ENCODE results near the gene FAM135A.

Gene FAM135A

GRCh38 chr6:70413114-70413991, at the start of gene FAM135A:
Gene FAM135A (plus strand): TSS chr6:70413508. CDS start chr6:70428343, 14,835 bp downstream.
- peak; percentile 95 for DNase-seq (ENCODE audit: low read depth, low spot score)
- H3K27ac ChIP-seq: peak within 1 kb of the TSS; percentile 46

DNA sequence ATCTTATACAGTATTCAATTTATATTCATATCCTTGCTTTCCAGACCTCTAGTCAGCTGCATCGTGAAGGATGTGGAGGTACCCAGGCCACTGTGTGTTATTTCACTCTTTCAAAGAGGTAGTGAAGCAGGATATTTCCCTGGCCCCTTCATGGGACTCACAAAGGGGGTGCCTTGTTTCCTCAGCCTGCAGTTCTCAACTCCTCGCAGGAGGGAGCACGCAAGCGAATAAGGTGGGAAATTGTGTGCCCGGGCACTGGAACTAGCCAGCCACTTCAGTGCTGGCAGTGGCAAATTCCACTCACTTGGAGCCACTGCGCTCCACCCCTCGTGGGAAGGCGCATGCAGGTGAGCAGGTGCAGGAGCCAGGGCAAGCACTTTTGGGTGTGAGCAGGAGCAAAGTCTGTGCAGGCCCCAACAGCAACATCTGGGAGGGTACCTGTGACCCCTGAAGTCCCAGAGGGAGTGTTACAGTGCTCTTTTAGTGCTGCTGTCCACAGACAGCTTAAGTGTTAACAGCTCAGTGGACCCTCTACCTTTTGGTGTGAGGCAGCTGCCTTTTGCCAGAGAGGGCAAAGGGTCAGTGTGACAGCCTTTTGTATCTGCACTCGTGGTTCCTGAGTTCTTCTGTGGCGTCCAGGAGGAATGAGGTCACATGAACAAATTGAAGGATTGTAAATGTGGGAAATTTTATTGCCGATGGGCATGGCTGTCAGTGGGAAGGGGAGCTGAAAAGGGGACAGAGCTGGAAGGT, 49.4 kb upstream of the FAM135A start:
- no peak for DNase-seq (ENCODE audit: low read depth, low spot score)
- no peak overlapping the region for H3K27ac ChIP-seq

- peak; percentile 14 for DNase-seq (ENCODE audit: low read depth, low spot score)
- H3K27ac ChIP-seq: no peak overlapping the region
Measured at GRCh38 chr6:70369332-70369950, 43.9 kb upstream of the FAM135A start.

DNA sequence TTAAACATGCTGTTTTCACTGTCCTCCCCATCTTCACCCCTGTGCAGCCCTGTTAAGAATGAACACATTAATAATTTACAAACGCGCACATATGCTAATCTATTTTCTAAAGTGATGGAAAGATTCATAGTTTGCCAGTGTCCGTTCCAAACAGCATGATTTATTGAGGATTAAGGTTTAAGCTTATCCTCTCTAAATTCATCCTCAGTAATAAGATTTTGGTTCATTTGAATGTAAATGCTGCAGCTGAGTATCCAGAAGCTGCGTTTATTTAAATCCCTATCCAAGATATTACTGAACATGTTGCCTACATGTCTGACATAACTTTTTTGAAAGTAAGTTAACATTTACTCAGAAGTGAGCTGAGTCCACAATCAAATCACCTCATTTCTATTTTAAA, 42.8 kb upstream of the FAM135A start:
- DNase-seq (ENCODE audit: low read depth, low spot score): no peak
- no peak overlapping the region for H3K27ac ChIP-seq

- DNase-seq (ENCODE audit: low read depth, low spot score): peak; percentile 74
- no peak overlapping the region for H3K27ac ChIP-seq
Measured at GRCh38 chr6:70371454-70372105, 41.7 kb upstream of the FAM135A start.

DNA sequence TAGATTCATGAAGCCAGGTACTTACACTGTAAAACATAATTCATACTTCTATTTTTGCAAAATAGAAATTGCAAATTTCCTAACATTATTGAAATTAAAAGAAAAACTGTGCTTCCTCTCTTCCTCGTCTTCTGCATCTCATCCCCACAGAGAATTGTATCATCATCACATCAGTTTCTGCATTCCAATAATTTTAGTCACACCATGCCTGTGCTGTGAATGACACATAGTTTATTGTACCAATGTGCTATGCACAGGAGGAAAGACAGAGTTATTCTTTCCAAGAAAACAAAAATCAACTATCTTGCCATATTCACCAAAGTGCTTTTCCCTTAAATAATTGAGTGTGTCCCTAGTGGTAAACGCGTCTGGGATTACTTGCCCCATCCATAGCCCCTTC, 38.1 kb upstream of the FAM135A start:
- no peak for DNase-seq (ENCODE audit: low read depth, low spot score)
- H3K27ac ChIP-seq: peak overlapping the region; percentile 27

DNA sequence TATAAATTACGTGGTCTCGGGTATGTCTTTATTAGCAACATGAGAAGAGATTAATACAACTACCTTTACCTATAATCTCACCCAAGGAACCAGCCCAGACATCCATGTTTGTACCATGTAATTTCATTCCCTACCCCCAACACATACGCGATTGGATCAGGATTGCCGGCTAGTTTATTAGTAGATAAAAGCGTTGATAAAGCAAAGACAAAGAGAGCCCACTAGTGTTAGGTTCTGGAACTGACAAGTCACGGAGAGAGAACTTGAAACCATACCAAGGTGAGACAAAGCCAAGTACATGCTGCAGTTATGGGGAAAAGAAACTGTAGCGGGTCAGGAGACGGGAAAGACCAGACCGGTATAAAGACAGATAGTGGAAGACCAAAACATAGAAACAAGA, 37.4 kb upstream of the FAM135A start:
- no peak for DNase-seq (ENCODE audit: low read depth, low spot score)
- H3K27ac ChIP-seq: peak overlapping the region; percentile 27

DNA sequence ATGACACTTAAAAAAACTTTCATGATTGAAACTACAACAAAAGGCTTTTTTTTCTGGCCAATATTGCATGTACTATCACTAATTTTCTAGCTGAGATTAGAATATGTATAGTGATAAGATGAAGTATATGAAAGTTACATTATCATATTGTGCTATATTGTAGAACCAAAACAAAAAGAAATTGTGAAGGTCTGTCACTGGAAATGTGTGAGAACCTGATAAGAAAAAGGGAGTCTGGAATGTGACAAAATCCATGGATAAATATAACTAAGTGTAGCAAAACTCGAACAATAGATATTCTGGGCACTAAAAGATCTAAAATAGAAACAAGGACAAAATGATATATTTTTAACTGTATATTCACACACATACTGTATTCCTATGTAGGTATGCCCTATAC, 36.7 kb upstream of the FAM135A start:
- no peak overlapping the region for H3K27ac ChIP-seq
- DNase-seq (ENCODE audit: low read depth, low spot score): no peak

- DNase-seq (ENCODE audit: low read depth, low spot score): no peak
- no peak overlapping the region for H3K27ac ChIP-seq
Measured at GRCh38 chr6:70377372-70377771, 35.9 kb upstream of the FAM135A start.

DNA sequence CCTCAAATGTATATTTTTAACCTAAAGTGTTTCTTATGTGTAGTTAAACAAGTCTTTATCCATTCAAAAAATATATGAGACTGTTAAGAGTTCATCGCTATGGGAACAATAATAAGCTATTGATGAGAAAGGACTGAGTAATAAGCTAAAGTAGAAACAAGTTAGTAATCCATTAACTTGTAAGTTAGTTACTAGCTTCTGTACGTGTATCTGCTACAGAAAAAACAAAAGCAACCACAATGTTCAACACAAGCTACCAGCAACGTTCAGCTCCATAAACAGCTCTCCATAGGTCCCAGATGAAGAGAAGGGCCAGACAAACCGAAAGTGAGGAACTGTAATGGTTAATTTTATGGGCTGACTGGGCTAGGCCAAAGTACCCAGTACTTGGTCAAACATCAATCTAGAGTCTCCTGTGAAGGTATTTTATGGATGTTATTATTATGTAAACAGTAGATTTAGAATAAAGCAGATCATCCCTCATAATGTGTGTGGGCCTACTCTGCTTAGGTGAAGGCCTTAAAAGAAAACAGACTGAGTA, 33.8 kb upstream of the FAM135A start:
- DNase-seq (ENCODE audit: low read depth, low spot score): no peak
- no peak overlapping the region for H3K27ac ChIP-seq

- H3K27ac ChIP-seq: no peak overlapping the region
- no peak for DNase-seq (ENCODE audit: low read depth, low spot score)
Measured at GRCh38 chr6:70380252-70380651, 33.1 kb upstream of the FAM135A start.

DNA sequence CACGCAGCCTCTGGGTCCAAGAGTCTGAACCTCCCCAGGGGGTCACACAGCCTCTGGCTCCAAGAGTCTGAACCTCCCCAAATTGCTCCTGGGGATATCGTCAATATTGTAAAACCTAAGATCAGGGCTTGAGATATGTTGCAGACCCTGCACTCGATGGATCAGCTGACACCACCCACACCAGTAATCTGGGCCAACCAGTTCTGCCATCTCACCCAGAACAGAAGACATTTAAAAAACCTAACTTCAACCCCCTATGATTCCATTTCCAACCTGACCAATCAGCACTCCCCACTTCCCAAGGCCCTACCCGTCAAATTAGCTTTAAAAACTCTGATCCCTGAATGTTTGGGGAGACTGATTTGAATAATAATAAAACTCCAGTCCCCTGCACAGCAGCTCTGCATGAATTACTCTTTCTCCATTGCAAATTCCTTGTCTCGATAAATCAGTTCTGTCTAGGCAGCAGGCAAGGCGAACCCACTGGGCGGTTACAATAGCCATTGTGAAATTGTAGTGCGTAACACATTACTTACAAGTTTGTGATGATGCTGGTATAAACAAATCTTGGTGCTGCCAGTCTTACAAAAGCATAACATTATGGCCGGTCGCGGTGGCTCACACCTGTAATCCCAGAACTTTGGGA, 32.4 kb upstream of the FAM135A start:
- no peak overlapping the region for H3K27ac ChIP-seq
- DNase-seq (ENCODE audit: low read depth, low spot score): no peak

- DNase-seq (ENCODE audit: low read depth, low spot score): no peak
- no peak overlapping the region for H3K27ac ChIP-seq
Measured at GRCh38 chr6:70381417-70381782, 31.9 kb upstream of the FAM135A start.

- DNase-seq (ENCODE audit: low read depth, low spot score): no peak
- H3K27ac ChIP-seq: no peak overlapping the region
Measured at GRCh38 chr6:70385901-70386300, 27.4 kb upstream of the FAM135A start.

- no peak overlapping the region for H3K27ac ChIP-seq
- no peak for DNase-seq (ENCODE audit: low read depth, low spot score)
Measured at GRCh38 chr6:70388814-70389213, 24.5 kb upstream of the FAM135A start.

- no peak for DNase-seq (ENCODE audit: low read depth, low spot score)
- no peak overlapping the region for H3K27ac ChIP-seq
Measured at GRCh38 chr6:70389261-70389660, 24.0 kb upstream of the FAM135A start.

DNA sequence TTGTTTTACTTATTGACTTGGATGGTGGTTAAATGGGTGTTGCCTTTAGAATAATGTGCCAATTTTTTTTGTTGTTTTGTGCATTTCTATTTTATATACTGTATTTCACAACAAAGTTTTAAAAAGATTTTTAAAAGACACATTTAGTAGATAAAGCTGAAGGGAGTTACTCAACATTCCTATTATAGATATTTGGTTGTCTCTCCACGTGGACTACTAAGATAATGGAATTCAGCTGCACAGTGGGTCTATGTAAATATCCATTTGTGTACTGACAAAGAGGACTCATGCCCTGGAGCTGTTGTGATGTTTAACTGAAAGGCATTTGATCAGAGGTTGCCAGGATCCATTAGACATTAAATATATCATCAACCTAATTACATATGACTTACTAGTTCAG, 23.2 kb upstream of the FAM135A start:
- H3K27ac ChIP-seq: no peak overlapping the region

GRCh38 chr6:70391492-70391891, 21.8 kb upstream of the FAM135A start:
- no peak for DNase-seq (ENCODE audit: low read depth, low spot score)

More for the DNA sequence above, 23.2 kb upstream of the FAM135A start:
- DNase-seq (ENCODE audit: low read depth, low spot score): no peak

DNA sequence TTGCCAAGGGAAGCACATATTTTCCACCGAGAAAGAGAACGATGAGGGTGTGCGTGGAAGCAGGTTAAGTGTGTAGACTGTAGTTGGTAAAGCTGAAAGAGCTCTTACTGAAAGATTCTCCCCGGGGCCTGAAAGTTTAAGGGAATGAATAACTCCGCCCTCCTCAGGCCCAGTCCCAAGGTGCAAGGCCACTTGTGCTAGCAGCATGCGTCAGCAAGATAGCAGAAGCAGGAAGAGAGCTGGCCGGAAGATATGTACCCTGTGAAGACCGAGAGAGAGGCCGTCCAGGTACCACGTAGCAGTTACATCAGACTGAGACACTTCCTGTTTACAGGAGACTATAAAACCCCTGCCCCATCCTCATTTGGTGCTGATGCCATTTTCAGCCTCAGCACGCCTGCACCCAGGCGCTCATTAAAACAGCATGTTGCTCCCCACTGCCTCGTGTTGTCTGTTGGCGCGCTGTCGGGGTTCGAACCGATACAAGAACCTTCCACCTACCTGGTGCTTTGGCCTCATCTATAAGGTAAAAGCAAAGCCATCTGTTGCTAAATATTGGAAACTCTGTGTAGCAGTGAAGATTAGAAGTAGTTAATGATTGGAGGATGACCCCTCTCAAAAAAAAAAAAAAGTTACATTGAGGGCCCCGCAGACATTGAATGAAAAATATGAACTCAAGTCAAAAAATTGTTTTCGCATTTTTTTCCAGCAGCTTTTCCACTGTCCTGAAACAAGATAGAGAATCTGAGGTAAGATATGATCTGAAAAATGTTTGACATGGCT, 18.6 kb upstream of the FAM135A start:
- no peak for DNase-seq (ENCODE audit: low read depth, low spot score)
- H3K27ac ChIP-seq: no peak overlapping the region

More at GRCh38 chr6:70391492-70391891, 21.8 kb upstream of the FAM135A start:
- H3K27ac ChIP-seq: no peak overlapping the region

Data from epithelial cell of prostate (primary cell).